HG03066 (cell line): ENCODE data around the gene TNFRSF1A.

Source experiments
- ATAC-seq: cut with Tn5 transposase; IDR thresholded peaks from one replicate; pipeline ENCODE4 v1.9.1; 2021; ENCODE audit warnings: low read depth; ENCODE audit not compliant: unreplicated experiment

TNFRSF1A gene

GRCh38 chr12:6280672-6281071 lies 61.2 kb downstream of the TNFRSF1A start:
- ATAC-seq: no peak

- no peak for ATAC-seq
These were observed 61.8 kb downstream of the TNFRSF1A start for GRCh38 chr12:6280053-6280469.

DNA sequence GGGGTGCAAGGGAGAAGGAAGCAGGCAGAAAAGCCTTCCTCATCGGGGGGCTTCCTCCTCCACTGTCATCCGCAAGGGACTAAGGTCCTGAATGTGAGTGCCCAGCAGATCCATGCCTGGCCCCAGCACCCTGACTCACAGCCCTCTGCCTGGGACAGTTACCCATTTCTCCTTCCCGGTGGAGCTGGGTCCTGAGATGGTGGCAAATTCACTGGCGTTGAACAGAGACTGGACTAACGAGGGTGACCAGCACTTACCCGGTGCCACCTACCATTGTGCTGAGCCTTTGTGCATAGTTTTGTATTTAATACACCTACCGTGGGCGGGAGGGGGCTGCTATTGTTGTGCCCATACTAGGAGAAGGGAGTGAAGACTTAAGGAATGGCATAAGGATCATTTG lies 62.2 kb downstream of the TNFRSF1A start:
- ATAC-seq: no peak

DNA sequence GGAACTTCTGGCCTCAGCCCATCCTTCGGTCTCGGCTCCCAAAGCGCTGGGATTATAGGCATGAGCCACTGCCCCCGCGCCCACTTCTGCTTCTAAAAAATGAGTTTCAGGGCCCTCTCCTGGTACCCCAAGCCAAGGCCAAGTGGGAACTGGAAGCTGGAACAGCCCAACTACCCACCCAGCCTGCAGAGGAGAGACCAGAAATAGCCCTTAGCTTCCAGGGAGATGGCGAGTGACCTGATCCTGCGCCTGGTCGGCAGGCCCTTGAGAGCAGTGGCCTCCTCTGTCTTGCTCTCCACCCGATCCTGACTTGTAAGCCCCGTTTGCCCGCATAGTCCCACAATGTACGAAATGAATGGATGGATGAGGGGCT lies 62.6 kb downstream of the TNFRSF1A start:
- ATAC-seq: no peak
